Stimulated activated CD4-positive, alpha-beta T cell treated with anti-CD3 and anti-CD28 coated beads, Interleukin-4, amount 100 ng/mL, for 24 hours (primary cell): Measurements from ENCODE around the gene TIMMDC1.
"Not testable (repeated sequence)": the region's sequence is repeated elsewhere in the genome, so short reads cannot be mapped to it uniquely, and the experiment has no call there.

Source experiments
- DNase-seq: peaks from one replicate; pipeline ENCODE4 v3.0.0-alpha.2; 2020

TIMMDC1 gene

DNA sequence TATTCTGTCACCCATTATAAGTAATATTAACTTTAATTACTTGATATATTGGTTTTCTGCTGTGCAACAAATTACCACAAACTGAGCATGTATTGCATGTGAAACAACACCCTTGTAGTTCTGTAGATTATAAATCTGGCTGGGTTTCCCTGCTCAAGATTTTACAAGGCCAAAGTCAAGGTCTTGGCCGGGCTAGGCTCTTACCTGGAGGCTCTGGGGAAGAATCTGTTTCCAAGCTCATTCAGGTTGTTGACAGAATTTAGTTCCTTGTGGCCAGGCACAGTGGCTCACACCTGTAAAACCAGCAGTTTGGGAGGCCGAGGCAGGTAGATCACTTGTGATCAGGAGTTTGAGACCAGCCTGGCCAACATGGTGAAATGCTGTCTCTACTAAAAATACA is 16.3 kb downstream of the TIMMDC1 start:
- no peak for DNase-seq

DNA sequence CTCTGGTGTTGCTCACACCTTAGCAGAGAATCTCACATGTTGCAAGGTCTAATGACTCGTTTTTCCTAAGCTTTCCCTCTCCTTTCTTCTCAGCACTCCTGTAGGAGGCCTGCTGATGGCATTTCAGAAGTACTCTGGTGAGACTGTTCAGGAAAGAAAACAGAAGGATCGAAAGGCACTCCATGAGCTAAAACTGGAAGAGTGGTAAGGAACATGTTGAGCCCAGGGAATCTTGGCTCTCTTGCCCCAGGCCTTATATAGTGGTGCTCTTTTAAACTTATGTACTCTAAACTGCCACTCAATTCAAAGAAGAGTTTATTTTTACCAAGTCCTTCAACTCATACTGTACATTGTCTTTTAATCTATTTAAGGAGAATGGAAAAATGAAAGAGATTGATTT is 18.8 kb downstream of the TIMMDC1 start:
- no peak for DNase-seq

GRCh38 chr3:119518026-119518425 is 19.7 kb downstream of the TIMMDC1 start:
- no peak for DNase-seq

- DNase-seq: no peak
These were observed 26.8 kb downstream of the TIMMDC1 start for GRCh38 chr3:119524931-119525662.

- no peak for DNase-seq
These were observed 29.4 kb downstream of the TIMMDC1 start for GRCh38 chr3:119527714-119528113.

DNA sequence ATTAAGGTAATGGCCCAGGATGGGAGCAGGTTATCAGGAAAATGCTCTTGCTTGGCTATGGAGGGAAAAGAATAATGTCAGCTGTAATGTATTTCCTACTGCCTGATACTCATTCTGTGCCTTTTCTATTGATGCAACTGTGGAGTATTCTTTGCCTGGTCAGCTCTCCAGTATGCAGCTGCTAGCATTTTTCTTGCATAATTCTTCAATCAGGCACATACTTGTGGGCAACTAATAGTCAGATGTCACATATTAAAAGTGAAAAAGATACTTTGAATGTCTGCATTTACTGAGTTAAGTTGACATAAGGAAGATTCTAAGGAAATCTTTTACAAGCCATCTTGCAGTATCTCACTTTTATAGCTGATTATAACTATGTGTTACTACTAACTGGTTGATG is 31.5 kb downstream of the TIMMDC1 start:
- DNase-seq: no peak

- no peak for DNase-seq
These were observed 32.1 kb downstream of the TIMMDC1 start for GRCh38 chr3:119530456-119530855.

DNA sequence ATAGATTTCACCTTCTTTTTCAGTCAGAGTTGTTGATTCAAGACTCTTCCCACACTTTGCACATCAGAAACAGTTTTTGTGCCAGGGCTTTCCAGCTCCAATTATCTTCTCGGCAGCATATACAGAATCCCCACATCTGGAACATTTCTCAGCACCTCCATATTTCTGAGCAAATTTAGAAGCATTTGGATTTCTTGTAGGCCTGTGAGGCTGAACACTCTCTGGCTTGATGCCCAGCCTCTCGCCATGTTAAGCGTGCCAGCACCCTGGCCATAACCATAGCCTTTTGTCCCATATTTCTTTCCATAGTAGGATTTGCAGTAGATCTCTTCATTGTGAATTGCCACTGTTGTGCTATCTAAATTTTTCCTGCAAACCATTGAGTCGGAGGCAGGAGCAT is 32.8 kb downstream of the TIMMDC1 start:
- no peak for DNase-seq

DNA sequence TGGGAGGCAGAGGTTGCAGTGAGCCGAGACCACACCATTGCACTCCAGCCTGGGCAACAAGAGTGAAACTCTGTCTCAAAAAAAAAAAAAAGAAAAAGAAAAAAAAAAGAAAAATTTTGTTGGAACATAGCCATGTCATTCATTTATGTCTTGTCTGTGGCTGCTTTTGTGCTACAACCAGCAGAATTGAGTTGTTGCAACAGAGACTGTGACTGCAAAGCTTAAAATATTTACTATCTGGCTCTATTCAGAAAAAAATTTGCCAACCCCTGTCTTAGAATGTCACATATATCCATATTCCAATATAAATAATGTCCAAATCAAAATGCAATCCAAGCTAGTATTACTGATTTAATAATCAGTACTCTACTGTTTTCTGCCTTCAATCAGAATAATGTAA is 35.9 kb downstream of the TIMMDC1 start:
- DNase-seq: no peak

DNA sequence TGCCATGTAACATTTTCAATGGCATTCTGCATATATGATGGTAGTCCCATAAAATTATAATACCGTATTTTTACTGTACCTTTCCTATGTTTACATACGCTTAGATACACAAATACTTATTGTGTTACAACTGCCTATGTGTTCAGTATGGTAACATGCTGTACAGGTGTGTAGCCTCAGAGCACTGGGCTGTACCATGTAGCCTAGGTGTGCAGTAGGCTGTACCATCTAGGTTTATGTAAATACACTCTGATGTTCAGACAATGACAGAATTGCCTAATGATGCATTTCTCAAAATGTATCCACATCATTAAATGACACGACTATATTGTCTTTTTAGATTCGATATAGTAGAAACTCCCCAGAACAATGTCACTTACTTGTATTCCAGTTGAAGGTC is 38.4 kb downstream of the TIMMDC1 start:
- DNase-seq: no peak

GRCh38 chr3:119538772-119539171 is 40.4 kb downstream of the TIMMDC1 start:
- no peak for DNase-seq

DNA sequence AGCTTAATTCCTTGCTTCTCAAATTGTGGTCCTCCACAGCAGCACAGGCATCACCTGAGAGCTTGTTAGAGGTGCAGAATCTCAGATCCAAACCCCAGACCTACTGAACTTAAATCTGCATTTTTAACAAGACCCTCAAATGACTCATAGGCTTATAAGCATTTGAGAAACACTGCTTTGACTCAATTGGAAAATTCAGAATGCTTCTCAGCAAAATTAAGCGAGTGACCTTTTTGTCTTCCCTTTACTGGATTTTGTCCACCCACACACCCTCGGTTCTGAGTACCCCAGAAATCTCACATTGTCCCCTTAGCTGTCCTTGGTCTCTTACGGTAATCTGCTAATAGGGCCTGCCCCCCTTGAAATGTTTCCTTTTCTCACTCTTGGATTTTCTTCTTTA is 43.2 kb downstream of the TIMMDC1 start:
- DNase-seq: no peak

GRCh38 chr3:119542168-119542767 is 43.9 kb downstream of the TIMMDC1 start:
- DNase-seq: no peak

- no peak for DNase-seq
These were observed 44.8 kb downstream of the TIMMDC1 start for GRCh38 chr3:119543147-119543546.

- no peak for DNase-seq
These were observed 48.9 kb downstream of the TIMMDC1 start for GRCh38 chr3:119547227-119547626.

DNA sequence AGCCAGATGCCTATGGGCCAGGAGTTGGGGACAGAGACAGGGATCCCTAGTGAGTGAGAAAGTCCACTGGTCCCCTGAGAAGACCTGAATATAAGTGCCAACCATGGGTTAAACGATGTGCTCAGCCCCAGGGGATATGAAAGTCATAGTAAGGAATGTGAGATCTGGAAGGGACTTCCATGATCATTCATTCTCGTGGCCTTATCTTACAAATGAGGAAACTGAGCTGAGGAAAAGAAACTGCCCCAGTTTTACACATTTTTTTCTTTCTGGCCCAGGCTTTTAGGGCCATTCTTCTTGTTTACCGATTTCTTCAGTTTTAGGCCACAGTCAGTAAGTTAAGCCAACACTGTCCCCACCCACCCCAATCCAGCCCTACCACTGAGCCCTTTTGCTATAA is 50.0 kb downstream of the TIMMDC1 start:
- DNase-seq: no peak

GRCh38 chr3:119550192-119550910 is 52.0 kb downstream of the TIMMDC1 start:
- no peak for DNase-seq

DNA sequence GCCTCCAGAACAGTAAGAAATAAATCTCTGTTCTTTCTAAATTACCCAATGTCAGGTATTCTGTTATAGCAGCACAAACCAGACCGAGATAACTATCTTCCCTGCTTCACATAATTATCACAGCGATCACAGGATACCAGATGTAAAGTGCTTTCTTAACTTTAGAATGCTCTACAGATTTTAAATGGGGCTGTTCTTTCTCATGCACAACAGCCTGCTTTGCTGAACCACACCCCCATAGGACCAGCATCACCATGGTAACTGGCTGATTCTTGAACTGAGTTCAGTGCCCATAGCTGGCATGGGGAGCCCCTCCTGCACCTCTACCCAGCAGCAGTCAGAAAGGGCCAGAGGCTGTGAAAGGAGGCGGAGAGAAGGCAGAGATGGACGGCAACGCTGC is 53.3 kb downstream of the TIMMDC1 start:
- DNase-seq: no peak

GRCh38 chr3:119552928-119553327 is 54.6 kb downstream of the TIMMDC1 start:
- DNase-seq: not testable (repeated sequence)

GRCh38 chr3:119553823-119554415 is 55.6 kb downstream of the TIMMDC1 start:
- DNase-seq: no peak

DNA sequence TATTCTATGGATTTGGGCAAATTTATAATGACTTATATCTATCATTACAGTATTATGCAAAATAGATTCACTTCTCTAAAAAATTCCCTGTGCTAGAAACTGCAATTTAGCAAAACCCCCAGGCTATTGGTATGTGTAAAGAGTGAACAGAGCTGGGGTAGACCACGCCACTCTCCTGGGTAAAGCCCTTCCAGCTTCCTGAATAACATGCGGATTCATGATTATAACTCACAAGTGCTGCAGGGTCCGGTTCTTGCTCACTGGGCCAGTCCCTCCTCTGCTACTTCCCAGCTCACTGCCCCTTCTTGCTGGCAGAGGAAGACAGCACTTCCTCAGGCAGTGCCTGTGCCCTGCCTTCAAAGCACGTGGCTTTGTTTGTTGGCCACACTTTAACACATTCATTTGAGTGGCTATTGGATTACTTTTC is 57.0 kb downstream of the TIMMDC1 start:
- DNase-seq: no peak

GRCh38 chr3:119555929-119556328 is 57.6 kb downstream of the TIMMDC1 start:
- DNase-seq: no peak

DNA sequence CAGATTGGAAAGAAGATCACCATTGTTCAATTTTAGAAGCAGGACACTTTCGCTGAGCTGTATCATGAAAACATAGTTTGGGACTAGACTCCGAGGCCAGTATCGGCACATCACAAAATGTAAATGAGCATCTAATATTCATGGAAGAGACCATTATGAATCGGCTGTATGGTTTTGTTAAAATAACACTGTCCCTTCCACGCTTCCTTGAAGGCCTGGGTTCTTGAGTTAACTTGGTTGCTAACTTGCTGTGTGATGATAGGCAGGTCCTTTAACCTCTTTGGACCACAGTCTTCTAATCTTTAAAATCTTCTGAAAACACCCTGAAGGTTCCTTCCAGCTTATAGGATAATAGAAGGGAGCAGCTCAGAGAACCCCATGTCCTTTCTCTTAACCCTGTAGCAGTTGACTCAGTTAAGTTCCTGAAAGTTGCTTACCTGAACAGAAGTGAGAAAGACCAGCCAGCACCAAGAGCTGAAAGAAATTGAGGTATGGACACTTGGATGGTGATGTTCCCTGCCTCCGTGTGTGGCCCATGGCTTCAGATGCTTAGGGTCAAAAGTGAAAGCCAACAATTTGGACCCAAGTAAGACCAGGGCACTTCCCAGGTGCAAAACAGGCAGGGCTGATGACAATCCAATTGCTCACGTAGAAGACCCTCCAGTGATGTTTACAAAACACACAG is 59.0 kb downstream of the TIMMDC1 start:
- DNase-seq: no peak
